ENCODE data around the gene PSMC3IP.

The PSMC3IP gene

GRCh38 chr17:42568341-42569111, 9.0 kb downstream of the PSMC3IP start:
- no peak overlapping the region for H3K27ac ChIP-seq
- TF ChIP-seq CTCF (conservative IDR thresholded peaks at IDR 0.05): no peak

GRCh38 chr17:42566883-42567573, 10.5 kb downstream of the PSMC3IP start, which contains the start of gene MLX:
TSS of gene MLX (plus strand) at chr17:42567100. CDS start at chr17:42567125, 25 bp downstream.
- no peak for TF ChIP-seq CTCF (conservative IDR thresholded peaks at IDR 0.05)
- peak within 1 kb of the TSS; percentile 82 for H3K27ac ChIP-seq

DNA sequence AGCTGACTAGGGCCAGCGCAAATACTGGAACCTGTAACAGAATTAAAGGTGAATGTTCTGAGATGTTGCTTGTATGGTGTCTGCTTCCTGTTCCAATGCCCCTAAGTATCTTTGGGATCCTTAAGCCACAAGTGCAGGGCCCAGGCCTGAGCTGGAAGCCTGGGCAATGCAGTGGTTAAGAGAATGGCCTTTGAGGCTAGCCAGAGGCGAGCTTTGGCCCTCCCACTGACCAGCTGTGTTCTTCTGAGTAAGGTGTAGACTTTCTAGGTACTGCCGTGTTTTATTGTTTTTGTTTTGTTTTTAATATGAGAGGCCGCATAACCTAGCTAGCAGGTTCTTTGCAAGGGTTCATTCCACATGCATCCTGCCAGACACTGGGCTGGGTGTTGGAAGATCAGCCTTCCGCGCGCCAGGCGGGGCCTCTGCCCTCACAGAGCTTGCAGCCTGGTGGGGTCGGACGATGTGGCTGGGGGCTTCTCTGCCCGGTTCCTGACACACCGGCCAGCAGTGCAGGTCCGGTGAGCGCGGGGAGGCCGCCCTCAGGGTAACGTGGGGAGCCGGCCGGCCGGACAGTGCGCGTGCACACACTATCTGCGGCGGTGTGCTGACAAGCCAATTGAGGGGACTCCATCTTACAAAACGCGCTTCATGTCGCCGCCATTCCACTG, 11.2 kb downstream of the PSMC3IP start:
- TF ChIP-seq CTCF (conservative IDR thresholded peaks at IDR 0.05): no peak
- H3K27ac ChIP-seq: peak overlapping the region; percentile 82

GRCh38 chr17:42565523-42566214, 11.9 kb downstream of the PSMC3IP start:
- no peak for TF ChIP-seq CTCF (conservative IDR thresholded peaks at IDR 0.05)
- H3K27ac ChIP-seq: peak overlapping the region; percentile 82

DNA sequence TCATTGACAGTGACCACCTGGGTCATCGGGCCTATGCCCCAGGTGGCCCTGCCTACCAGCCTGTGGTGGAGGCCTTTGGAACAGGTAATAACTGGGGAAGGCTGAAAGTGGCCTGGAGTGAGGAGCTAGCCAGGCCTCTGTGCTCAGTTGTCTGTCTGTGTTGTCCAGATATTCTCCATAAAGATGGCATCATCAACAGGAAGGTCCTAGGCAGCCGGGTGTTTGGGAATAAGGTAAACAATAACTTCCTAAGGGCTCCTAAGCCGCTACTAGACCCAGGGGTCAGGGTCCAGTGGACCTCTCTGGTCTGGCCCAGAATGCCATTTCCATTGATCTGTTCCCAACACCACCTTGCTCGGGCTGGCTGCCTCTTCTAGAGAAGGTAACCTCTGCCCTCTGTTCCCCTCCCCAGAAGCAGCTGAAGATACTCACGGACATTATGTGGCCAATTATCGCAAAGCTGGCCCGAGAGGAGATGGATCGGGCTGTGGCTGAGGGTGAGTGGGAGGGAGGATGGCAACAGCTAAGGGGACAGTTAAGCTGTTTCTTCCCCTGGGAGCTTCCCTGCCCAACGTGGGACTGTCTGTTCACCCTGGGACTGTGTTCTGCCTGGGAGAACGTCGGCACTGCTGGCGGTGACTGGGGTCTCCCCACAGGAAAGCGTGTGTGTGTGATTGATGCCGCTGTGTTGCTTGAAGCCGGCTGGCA, 12.6 kb downstream of the PSMC3IP start:
- H3K27ac ChIP-seq: peak overlapping the region; percentile 79; the same call in 1 of the 2 replicates
- no peak for TF ChIP-seq CTCF (conservative IDR thresholded peaks at IDR 0.05)

DNA sequence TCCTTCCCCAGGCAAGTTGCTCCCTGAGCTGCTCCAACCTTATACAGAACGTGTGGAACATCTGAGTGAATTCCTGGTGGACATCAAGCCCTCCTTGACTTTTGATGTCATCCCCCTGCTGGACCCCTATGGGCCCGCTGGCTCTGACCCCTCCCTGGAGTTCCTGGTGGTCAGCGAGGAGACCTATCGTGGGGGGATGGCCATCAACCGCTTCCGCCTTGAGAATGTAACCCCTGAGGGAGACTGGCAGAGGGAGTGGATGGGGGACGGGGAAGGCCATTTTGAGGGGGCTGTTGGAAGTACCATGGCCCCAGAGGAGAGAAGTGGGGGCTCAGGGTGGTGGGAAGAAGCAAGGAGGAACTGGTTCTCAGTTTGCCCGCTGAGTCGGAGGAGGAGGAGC, 13.6 kb downstream of the PSMC3IP start:
- H3K27ac ChIP-seq: peak overlapping the region; percentile 79; the same call in 1 of the 2 replicates
- TF ChIP-seq CTCF (conservative IDR thresholded peaks at IDR 0.05): no peak
